HEK293T (cell line): ENCODE results near the gene MOCS1.

Source experiments
- BHLHE40 ChIP-seq: fragments of 450-650 bp; IDR thresholded peaks from 2 replicates; pipeline ENCODE4 v1.6.1; 2016; ENCODE audit warnings: mild to moderate bottlenecking, moderate library complexity, borderline replicate concordance
- CTBP1 ChIP-seq: fragments of 450-650 bp; IDR thresholded peaks from 2 replicates; pipeline ENCODE4 v1.6.1; 2016; ENCODE audit warnings: borderline replicate concordance
- ELF4 ChIP-seq: fragments of 450-650 bp; IDR thresholded peaks from 2 replicates; pipeline ENCODE4 v1.6.1; 2017; ENCODE audit warnings: antibody characterized with exemption
- FOXA1 ChIP-seq: fragments of 450-650 bp; IDR thresholded peaks from 2 replicates; pipeline ENCODE4 v1.6.1; 2016; ENCODE audit warnings: mild to moderate bottlenecking
- FOXK2 ChIP-seq: fragments of 450-650 bp; IDR thresholded peaks from 2 replicates; pipeline ENCODE4 v1.6.1; 2016; ENCODE audit warnings: mild to moderate bottlenecking
- FOXM1 ChIP-seq: fragments of 450-650 bp; IDR thresholded peaks from 2 replicates; pipeline ENCODE4 v1.6.1; 2017; ENCODE audit warnings: mild to moderate bottlenecking, borderline replicate concordance
- LEF1 ChIP-seq: fragments of 450-650 bp; IDR thresholded peaks from 2 replicates; pipeline ENCODE4 v1.6.1; 2017; ENCODE audit warnings: mild to moderate bottlenecking, borderline replicate concordance
- NFRKB ChIP-seq: fragments of 450-650 bp; IDR thresholded peaks from 2 replicates; pipeline ENCODE4 v1.6.1; 2016; ENCODE audit warnings: mild to moderate bottlenecking, moderate library complexity
- SP1 ChIP-seq: fragments of 450-650 bp; IDR thresholded peaks from 2 replicates; pipeline ENCODE4 v1.6.1; 2017
- SUZ12 ChIP-seq: fragments of 450-650 bp; IDR thresholded peaks from 2 replicates; pipeline ENCODE4 v1.6.1; 2016; ENCODE audit warnings: mild to moderate bottlenecking
- TARDBP ChIP-seq: fragments of 450-650 bp; IDR thresholded peaks from 2 replicates; pipeline ENCODE4 v1.6.1; 2016
- ZNF384 ChIP-seq: fragments of 450-650 bp; IDR thresholded peaks from 2 replicates; pipeline ENCODE4 v1.6.1; 2016
- TF ChIP-seq, protein P1 (sequence below): fragments of 450-650 bp; IDR thresholded peaks from 2 replicates; pipeline ENCODE4 v1.6.1; 2016

GRCh38 chr6:39903656-39904055 is 30.6 kb downstream of the MOCS1 start:
- TF ChIP-seq CTBP1 (no peak), FOXA1 (no peak), BHLHE40 (no peak), SP1 (no peak), ZNF384 (no peak), FOXM1 (no peak), SUZ12 (no peak), FOXK2 (no peak), NFRKB (no peak), TARDBP (no peak), LEF1 (no peak), ELF4 (no peak)
- TF ChIP-seq, protein P1, sequence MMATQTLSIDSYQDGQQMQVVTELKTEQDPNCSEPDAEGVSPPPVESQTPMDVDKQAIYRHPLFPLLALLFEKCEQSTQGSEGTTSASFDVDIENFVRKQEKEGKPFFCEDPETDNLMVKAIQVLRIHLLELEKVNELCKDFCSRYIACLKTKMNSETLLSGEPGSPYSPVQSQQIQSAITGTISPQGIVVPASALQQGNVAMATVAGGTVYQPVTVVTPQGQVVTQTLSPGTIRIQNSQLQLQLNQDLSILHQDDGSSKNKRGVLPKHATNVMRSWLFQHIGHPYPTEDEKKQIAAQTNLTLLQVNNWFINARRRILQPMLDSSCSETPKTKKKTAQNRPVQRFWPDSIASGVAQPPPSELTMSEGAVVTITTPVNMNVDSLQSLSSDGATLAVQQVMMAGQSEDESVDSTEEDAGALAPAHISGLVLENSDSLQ: no peak
